ENCODE measurements around the gene AHNAK. TPM values are rescaled to one million over a fixed set of nuclear protein-coding genes. Genes with fewer than 3 reads are reported as not detected.

AHNAK gene
- total and polyA plus RNA-seq, 4 donors, result 22.6 to 110 (median 38.1) TPM

DNA sequence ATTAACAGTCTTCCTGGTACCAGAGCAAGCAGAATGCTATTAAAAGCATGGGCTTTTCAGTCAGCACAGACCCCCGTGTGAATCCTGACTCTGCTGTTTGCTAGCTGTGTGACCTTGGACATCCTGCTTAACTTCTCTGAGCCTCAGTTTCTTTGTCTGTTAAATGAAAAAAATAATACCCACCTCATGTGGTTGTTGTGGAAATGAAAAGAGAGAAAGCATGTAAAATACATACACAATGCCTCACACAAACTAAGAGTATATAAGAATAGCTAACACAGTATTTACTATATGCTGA, 39.5 kb downstream of the AHNAK start:
- Histone ChIP-seq H3K9me3 (ENCODE audit: control insufficient read depth in 4 of 4, low read length in 3 of 4) (no peaks in the 10 kb centered on the region), H3K4me1 (ENCODE audit: control insufficient read depth in 4 of 4, insufficient read depth in 4 of 4, low read length in 3 of 4) (peaks cover 0 to 13% (median 7%) of the 10 kb centered on the region in 4 donors), H3K9ac (ENCODE audit: low read depth in 1 of 2, low read length in 2 of 2) (no peak overlapping the region), H3K4me3 (ENCODE audit: low read depth in 1 of 3, low read length in 3 of 3) (no peak overlapping the region), H3K36me3 (ENCODE audit: control insufficient read depth in 4 of 4, insufficient read depth in 3 of 4, low read depth in 1 of 4, low read length in 3 of 4) (no peaks in the 10 kb centered on the region), H3K27ac (ENCODE audit: low read depth in 1 of 2, low read length in 2 of 2) (no peak overlapping the region), H3K27me3 (ENCODE audit: control insufficient read depth in 4 of 4, insufficient read depth in 4 of 4, low read length in 3 of 4) (no peaks in the 10 kb centered on the region)
- DNase-seq (ENCODE audit: low spot score), result no peak
- TF ChIP-seq FOXA2 (IDR thresholded peaks at IDR 0.05) (no peak), YY1 (IDR thresholded peaks at IDR 0.05) (no peak), HNF4G (IDR thresholded peaks at IDR 0.05) (no peak), RXRA (IDR thresholded peaks at IDR 0.05) (no peak), NR2F2 (IDR thresholded peaks at IDR 0.05) (no peak), GABPA (IDR thresholded peaks at IDR 0.05 in 1 of 2, conservative IDR thresholded peaks at IDR 0.05 in 1 of 2) (no peak), FOXA1 (IDR thresholded peaks at IDR 0.05) (no peak), RAD21 (IDR thresholded peaks at IDR 0.05) (no peak), SP1 (IDR thresholded peaks at IDR 0.05) (no peak), HNF4A (conservative IDR thresholded peaks at IDR 0.05) (no peak), TAF1 (conservative IDR thresholded peaks at IDR 0.05) (no peak), JUND (IDR thresholded peaks at IDR 0.05) (no peak), EGR1 (IDR thresholded peaks at IDR 0.05; ENCODE audit: low read depth in 2 of 2) (no peak)
- TF ChIP-seq, protein P1, sequence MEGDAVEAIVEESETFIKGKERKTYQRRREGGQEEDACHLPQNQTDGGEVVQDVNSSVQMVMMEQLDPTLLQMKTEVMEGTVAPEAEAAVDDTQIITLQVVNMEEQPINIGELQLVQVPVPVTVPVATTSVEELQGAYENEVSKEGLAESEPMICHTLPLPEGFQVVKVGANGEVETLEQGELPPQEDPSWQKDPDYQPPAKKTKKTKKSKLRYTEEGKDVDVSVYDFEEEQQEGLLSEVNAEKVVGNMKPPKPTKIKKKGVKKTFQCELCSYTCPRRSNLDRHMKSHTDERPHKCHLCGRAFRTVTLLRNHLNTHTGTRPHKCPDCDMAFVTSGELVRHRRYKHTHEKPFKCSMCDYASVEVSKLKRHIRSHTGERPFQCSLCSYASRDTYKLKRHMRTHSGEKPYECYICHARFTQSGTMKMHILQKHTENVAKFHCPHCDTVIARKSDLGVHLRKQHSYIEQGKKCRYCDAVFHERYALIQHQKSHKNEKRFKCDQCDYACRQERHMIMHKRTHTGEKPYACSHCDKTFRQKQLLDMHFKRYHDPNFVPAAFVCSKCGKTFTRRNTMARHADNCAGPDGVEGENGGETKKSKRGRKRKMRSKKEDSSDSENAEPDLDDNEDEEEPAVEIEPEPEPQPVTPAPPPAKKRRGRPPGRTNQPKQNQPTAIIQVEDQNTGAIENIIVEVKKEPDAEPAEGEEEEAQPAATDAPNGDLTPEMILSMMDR (IDR thresholded peaks at IDR 0.05; ENCODE audit: low read depth, low read length, missing input control), result no peak
- TF ChIP-seq, protein P2, sequence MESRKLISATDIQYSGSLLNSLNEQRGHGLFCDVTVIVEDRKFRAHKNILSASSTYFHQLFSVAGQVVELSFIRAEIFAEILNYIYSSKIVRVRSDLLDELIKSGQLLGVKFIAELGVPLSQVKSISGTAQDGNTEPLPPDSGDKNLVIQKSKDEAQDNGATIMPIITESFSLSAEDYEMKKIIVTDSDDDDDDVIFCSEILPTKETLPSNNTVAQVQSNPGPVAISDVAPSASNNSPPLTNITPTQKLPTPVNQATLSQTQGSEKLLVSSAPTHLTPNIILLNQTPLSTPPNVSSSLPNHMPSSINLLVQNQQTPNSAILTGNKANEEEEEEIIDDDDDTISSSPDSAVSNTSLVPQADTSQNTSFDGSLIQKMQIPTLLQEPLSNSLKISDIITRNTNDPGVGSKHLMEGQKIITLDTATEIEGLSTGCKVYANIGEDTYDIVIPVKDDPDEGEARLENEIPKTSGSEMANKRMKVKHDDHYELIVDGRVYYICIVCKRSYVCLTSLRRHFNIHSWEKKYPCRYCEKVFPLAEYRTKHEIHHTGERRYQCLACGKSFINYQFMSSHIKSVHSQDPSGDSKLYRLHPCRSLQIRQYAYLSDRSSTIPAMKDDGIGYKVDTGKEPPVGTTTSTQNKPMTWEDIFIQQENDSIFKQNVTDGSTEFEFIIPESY (IDR thresholded peaks at IDR 0.05), result no peak
- TF ChIP-seq, protein P3, sequence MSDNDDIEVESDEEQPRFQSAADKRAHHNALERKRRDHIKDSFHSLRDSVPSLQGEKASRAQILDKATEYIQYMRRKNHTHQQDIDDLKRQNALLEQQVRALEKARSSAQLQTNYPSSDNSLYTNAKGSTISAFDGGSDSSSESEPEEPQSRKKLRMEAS (IDR thresholded peaks at IDR 0.05), result no peak
- TF ChIP-seq, protein P4, sequence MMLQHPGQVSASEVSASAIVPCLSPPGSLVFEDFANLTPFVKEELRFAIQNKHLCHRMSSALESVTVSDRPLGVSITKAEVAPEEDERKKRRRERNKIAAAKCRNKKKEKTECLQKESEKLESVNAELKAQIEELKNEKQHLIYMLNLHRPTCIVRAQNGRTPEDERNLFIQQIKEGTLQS (IDR thresholded peaks at IDR 0.05), result no peak
- TF ChIP-seq, protein P5, sequence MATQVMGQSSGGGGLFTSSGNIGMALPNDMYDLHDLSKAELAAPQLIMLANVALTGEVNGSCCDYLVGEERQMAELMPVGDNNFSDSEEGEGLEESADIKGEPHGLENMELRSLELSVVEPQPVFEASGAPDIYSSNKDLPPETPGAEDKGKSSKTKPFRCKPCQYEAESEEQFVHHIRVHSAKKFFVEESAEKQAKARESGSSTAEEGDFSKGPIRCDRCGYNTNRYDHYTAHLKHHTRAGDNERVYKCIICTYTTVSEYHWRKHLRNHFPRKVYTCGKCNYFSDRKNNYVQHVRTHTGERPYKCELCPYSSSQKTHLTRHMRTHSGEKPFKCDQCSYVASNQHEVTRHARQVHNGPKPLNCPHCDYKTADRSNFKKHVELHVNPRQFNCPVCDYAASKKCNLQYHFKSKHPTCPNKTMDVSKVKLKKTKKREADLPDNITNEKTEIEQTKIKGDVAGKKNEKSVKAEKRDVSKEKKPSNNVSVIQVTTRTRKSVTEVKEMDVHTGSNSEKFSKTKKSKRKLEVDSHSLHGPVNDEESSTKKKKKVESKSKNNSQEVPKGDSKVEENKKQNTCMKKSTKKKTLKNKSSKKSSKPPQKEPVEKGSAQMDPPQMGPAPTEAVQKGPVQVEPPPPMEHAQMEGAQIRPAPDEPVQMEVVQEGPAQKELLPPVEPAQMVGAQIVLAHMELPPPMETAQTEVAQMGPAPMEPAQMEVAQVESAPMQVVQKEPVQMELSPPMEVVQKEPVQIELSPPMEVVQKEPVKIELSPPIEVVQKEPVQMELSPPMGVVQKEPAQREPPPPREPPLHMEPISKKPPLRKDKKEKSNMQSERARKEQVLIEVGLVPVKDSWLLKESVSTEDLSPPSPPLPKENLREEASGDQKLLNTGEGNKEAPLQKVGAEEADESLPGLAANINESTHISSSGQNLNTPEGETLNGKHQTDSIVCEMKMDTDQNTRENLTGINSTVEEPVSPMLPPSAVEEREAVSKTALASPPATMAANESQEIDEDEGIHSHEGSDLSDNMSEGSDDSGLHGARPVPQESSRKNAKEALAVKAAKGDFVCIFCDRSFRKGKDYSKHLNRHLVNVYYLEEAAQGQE (IDR thresholded peaks at IDR 0.05), result no peak
- 77% methylated on average over 1 of the region's 1 CpG for WGBS
